LNCAP (cell line): Measurements from ENCODE around the gene BRD9.

Experiments
- TF ChIP-seq, protein P1 (sequence below): fragments of 450-650 bp; IDR thresholded peaks from 2 replicates; pipeline ENCODE4 v1.5.1; 2017; ENCODE audit warnings: mild to moderate bottlenecking

The BRD9 gene

DNA sequence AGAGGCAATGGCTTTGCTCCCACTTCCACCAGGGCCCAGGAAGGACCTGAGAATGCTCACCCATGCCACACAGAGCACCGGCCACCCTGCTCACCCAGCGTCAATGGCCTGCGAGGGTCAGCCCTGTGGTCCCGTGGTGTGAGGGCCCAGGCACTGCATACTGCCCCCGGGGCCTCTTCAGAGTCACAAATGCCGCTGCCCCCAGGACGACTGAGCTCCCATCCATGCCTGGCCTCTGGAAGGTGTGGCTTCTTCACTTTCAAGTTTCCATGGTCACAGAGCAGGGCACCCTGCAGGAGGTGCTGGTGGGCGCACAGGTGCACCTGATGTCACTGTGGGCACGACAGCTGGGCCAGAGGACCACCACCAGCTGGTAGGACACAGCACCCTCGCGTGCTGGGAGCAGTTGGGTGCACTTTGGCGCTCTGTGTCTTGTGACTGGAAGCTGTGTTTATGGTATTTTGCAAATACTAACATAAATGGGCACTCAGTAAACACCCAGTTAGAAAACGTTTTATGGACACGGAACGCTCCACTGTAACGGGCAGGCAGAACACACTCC, 29.3 kb downstream of the BRD9 start:
- TF ChIP-seq, protein P1, sequence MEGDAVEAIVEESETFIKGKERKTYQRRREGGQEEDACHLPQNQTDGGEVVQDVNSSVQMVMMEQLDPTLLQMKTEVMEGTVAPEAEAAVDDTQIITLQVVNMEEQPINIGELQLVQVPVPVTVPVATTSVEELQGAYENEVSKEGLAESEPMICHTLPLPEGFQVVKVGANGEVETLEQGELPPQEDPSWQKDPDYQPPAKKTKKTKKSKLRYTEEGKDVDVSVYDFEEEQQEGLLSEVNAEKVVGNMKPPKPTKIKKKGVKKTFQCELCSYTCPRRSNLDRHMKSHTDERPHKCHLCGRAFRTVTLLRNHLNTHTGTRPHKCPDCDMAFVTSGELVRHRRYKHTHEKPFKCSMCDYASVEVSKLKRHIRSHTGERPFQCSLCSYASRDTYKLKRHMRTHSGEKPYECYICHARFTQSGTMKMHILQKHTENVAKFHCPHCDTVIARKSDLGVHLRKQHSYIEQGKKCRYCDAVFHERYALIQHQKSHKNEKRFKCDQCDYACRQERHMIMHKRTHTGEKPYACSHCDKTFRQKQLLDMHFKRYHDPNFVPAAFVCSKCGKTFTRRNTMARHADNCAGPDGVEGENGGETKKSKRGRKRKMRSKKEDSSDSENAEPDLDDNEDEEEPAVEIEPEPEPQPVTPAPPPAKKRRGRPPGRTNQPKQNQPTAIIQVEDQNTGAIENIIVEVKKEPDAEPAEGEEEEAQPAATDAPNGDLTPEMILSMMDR = no peak

DNA sequence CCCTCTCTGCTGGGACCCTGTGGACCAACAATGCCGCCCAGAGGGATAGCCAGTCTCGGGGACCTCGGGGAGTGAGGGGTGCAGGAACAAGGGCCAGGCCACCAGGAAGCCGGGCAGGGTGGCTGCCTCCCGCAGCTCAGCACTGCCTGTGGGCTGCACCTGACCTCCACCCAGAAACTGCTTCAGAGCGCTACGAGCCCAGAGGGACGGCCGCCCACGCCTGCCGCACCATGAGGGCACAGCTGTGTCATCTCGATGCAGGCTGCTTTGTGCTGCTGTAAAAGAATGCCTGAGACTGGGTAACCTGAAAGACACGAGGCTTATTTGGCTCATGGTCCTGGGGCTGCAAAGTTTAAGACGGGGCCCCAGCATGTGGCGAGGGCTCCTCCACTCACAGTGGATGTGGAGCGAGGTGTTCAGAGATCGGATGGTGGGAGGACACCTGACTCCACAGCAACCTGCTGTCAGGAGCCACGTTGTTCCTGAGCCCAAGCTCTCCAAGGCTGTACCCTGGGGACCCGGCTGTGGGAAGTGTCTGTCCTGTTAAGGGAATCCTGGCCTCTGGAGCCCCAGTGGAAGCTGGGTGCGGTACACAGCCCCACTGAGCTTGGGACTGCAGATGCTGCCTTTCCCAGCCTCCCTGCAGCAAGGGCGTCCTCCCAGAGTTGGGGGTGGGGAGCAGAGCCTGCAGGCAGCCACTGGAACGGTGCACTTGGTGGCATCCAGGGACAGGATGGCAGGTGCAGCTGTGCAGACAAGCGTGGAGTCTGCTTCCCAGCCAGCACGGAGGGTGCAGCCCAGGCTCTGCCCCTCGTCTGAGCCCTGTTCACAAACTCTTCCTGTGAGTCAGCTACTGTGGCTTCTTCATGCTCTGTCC, 30.0 kb downstream of the BRD9 start:
- TF ChIP-seq, protein P1 = no peak

DNA sequence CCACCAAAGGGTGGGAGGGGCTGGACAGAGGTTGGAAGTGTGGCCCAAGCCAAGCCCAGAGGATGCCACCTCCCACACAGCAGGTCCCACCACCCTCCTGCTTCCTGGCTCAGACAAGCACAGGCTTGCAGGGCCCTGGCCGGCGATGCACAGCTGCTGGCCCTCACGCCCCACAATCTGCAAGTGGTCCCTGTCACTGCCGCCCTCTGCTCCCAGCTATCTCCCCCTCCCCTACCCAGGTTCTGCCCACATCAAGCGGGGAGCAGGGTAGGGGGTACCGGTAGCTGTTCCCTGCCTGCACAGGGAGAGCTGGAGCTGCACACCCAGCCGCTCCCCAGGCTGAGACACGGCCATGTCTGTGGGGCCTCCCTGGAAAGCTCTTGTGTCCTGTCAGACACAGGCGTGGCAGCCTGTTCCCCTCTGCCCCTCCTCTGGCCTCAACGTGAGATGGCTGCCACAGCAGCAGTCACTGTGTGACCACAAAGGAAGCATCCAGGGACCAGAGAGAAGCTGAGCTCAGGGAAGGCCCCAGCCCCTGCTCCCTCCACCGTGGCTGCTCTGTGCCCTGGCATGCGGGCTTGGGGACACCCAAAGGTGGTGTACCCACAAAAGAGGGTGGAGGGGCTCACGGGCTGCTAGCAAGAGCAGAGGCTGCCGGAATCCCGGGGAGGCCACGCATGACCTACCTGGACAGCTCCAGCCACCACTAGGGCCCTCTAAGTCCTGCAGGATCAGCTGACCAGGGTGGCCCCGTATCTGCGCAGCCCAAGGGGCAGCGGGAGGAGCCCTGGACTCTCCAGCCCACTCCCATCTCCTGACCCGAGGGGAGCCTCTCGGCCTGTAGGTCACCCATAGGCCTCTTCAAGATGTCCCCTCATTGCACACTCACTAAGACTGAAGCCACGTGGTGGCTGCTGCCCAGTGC, 30.9 kb downstream of the BRD9 start:
- TF ChIP-seq, protein P1 = no peak

- TF ChIP-seq, protein P1 = no peak
These were observed 32.0 kb downstream of the BRD9 start for GRCh38 chr5:860506-861150.

DNA sequence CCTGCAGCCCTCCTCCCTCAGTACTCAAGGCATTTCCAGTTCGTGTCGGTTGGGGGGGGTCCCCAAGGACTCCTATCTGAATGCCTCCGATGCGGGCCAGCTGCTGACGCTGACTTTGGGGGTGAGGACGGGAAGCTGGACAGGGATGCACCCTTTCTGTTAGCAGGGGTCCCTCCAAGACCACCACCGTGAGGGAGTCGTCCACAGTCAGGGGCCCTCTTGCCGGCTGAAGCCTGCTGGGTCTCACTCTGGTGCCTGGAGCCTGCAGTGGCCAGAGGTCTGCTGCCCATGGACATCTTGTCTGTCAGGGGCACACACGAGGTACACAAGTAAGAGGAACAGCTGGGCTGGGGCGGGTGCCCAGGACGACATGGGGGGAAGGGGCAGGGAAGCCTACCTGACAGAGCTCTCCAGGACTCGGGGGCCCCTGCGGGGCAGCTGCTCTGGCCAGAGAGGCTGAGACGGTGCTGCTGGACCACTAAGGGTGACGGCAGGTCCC, 32.8 kb downstream of the BRD9 start:
- TF ChIP-seq, protein P1 = no peak

DNA sequence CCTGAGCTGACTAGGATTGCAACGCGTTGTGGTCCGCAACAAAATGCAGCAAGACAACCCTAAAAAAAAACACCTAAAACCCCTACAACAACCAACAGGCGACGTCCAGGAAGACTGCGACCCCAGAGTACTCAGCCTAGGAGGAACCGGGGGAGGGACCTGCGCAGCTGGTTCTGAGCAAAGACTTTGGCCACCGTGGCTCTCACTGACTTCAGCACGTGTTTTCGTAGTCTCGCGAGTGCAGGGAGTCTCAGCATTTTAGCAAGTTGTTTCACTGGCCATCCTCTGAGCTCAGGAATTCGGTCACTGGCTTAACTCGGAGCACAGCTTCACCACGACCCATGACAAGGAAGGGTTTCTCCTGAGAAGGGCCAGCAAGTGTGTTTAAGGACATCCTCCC, 33.2 kb downstream of the BRD9 start:
- TF ChIP-seq, protein P1 = no peak

GRCh38 chr5:858726-859125, 33.9 kb downstream of the BRD9 start:
- TF ChIP-seq, protein P1 = no peak
